Omental fat pad (tissue), 4 donors: Measurements from ENCODE around the gene CCSAP. TPM values are rescaled to one million over a fixed set of nuclear protein-coding genes. Genes with fewer than 3 reads are reported as not detected.

Experiments used
- ATAC-seq: fragments of 150-250 bp; one replicate; pipeline ENCODE4 v1.9.1; 2016; ENCODE audit warnings: mild to moderate bottlenecking, moderate library complexity; ENCODE audit not compliant: low FRiP score
- DNase-seq: peaks from one replicate; pipeline ENCODE4 v3.0.0-alpha.2; 2019; ENCODE audit warnings: low spot score
- CTCF ChIP-seq, 3 donors: fragments of 450-650 bp; IDR thresholded peaks; one replicate each; pipeline ENCODE4 v1.5.1; 2016 to 2017; ENCODE audit warnings: antibody characterized with exemption in 3 of 3, mild to moderate bottlenecking in 3 of 3, moderate library complexity in 2 of 3
- total RNA-seq, 4 donors: library from RNA; depleted of rRNA; stranded (reverse); fragments of >200 nt; gene quantifications; one replicate each; pipeline ENCODE4 v1.1.0, GENCODE V29; 2016

The CCSAP gene
- total RNA-seq, 4 donors from 2014 or later, result 2.5 to 6.0 (median 4.4) TPM

DNA sequence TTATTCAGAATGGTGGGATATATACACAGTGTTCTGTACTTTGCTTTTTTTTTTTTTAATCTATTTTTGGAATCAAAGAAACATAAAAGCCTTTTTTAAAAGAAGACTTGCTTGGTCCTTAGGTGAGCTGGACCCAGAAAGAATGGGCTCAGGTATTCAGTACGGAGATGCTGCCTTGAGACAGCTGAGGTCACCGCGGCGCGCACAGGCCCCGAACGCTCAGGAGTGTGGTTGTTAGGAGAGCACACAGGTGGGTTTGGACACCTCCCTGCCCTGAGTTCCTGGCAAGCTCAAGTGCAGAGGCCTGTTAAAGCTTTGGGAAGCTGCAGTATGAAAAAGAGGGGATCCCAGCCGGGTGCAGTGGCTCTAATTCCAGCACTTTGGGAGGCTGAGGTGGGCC, 40.1 kb downstream of the CCSAP start:
- ATAC-seq (no peak), DNase-seq (no peak)
- no peak for TF ChIP-seq CTCF (IDR thresholded peaks at IDR 0.05)

GRCh38 chr1:229300099-229300757, 42.6 kb downstream of the CCSAP start:
- ATAC-seq (no peak), DNase-seq (no peak)
- no peak for TF ChIP-seq CTCF (IDR thresholded peaks at IDR 0.05)

- ATAC-seq (no peak), DNase-seq (no peak)
- no peak for TF ChIP-seq CTCF (IDR thresholded peaks at IDR 0.05)
Measured at GRCh38 chr1:229298887-229299503, 43.9 kb downstream of the CCSAP start.

GRCh38 chr1:229298420-229298819, 44.4 kb downstream of the CCSAP start:
- no peak for TF ChIP-seq CTCF (IDR thresholded peaks at IDR 0.05)
- ATAC-seq, result no peak
- no peak for DNase-seq

GRCh38 chr1:229297746-229298145, 45.1 kb downstream of the CCSAP start:
- ATAC-seq, result no peak
- TF ChIP-seq CTCF (IDR thresholded peaks at IDR 0.05), result no peak
- DNase-seq, result no peak

DNA sequence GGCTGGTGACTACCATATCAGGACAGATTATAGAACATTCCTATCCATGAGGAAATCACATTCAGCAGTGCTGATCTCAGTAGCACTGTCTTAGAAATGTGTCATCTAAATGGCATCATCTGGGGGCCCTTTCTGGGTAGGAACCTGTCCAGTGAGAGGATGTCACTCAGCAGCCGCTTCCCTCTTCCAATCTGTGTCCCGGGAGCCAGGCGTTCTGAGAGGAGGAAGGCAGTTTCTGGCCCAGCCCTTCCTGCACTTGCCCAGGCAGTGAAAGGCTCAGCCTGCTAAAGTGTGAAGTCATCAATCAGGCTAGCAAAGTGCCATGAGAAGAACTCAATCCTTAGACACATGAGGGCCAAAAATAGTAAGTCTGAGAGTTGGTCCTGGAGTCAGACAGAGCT, 46.3 kb downstream of the CCSAP start:
- ATAC-seq, result no peak
- TF ChIP-seq CTCF (IDR thresholded peaks at IDR 0.05), result no peak
- no peak for DNase-seq

DNA sequence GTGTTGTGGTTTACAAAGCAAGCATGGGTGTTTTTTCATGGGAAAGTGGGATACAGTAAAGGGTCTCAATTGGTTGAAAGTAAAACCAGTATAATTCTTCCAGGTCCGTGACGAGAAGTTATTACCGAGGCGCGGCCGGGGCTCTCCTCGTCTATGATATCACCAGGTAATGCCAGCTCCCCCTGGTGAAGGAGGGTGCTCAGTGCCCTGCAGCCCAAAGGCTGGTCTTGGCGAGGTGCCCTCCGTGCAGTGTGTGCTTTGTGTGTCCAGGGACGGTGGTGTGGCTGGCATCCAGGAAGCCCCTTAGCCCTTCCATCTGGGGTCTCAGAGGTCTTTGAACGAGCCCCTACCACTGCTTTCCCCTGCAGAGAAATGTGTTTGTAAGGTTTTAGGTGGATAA, 47.1 kb downstream of the CCSAP start:
- ATAC-seq, result no peak

More for the DNA sequence above, 47.1 kb downstream of the CCSAP start:
- no peak for DNase-seq
- no peak for TF ChIP-seq CTCF (IDR thresholded peaks at IDR 0.05)
